ENCODE data around the gene ZNF419.

Gene ZNF419

DNA sequence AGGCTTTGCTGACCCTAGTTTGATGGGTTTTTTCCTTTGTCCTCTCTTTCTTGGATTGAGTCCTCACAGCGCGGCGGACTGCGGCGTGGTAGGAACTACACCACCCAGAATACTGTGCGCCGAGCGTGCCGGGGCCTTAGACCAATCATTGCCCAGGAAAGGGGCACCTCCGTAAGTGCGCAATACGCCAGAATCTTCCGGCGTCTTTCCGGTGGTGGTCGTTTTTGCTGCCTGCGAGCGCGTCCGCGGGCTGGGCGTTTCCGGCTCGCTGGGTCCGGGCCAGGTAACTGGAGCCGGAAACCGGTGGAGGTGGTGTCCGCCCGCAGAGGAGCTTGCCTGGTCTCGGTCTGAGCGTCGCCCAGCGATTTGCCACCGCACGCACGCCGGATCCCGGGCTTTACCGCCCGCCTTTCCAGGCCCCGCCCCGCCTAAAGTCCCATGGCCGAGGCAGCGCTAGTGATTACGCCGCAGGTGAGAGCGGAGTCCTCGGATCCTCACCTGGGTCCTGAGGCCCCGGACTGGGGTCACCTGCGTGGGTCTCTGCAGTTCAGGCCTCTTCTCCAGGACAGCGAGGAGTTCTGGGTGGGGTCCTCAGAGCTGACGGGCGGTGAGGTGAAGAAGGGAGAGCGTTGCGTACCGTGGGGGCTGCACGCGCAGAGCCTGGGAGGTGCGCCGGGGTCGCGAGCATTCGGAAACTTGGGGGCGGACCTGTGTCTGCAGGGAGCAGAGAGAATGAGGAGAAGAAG is 39.8 kb downstream of the ZNF419 start, which contains the start of gene ZNF549:
Gene ZNF549, plus strand, starts transcription at position 221 of the 746 bp plus-strand sequence. Its CDS starts 218 bp downstream, at position 439.
- DNase-seq (ENCODE audit: low read depth in 1 of 2, low spot score in 1 of 2): peak; percentile 72 to 78

GRCh38 chr19:57537953-57538547 is 50.5 kb downstream of the ZNF419 start:
- DNase-seq (ENCODE audit: low read depth in 1 of 2, low spot score in 1 of 2): no peak

Measured in stimulated activated CD4-positive, alpha-beta T cell treated with anti-CD3 and anti-CD28 coated beads, Interleukin-15, amount 100 ng/mL, for 1 hour (primary cell).